GM04503 (cell line): ENCODE data around the gene GAREM1.

Source experiments
- DNase-seq: peaks from one replicate; pipeline ENCODE4 v3.0.0-alpha.2; 2012; ENCODE audit warnings: low read depth

Gene GAREM1

DNA sequence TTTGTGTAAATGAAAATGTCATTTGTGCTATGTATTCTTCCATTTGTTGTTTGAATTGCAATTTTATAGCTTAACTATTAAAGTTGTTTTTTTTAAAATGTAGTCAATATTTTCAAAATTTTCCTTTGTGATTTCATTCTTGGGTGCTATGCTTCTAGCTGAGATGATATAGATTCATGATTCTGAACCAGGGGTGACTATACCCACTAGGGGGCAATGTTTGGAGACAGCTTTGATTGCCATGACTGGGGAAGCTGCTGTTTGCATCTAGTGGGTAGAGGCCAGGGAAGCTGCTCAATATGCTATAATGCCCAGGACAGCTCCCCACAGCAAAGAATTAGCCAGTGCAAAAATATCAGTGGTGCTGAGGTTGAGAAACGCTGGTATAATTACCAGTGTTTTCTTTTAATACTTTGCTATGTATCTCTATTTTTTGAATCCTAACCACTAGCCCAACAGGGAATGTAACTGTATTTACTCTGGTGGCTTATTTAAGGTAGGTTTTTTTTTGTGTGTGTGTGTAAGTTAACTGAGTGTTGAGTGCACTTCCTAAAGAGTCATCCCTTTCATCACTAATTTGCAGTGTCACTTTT lies 181.1 kb downstream of the GAREM1 start:
- DNase-seq, result no peak

DNA sequence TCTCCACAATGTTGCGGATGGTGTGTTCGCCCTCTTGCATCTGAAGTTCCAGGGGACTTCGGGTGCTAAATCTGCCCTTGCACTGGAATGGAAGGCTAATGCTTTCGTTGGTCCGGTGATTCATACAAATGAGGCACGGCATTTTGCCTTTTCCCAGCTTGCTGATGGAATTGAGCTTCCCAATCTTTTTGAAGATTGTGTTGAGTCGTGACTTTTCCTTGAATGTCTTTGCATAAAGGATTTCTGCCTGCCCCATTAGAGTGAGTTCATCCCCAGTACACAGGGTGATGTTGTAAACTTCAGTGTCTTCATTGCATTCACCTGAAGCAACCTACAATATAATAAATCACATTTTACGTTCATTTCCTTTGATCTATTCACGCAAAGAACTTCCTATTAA lies 182.8 kb downstream of the GAREM1 start:
- DNase-seq, result no peak

DNA sequence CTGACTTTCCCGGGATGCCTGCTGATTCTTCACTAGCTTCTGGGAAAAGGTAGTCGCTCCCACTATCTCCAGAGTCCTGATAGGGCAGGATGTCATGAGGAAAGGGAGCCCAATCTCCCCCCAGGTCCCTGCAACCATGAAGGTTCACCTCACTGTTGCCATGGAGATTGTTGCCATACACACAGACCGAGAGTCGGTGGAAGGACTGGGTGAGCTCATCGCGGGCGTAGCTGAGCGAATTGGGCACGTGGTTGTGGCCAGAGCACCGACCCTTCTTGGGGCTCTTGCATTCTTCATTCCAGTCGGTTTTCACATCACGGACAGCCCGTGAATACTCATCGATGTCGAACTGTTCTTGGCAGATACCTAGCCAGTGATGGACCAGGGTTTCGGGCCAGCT lies 183.4 kb downstream of the GAREM1 start:
- DNase-seq, result no peak

DNA sequence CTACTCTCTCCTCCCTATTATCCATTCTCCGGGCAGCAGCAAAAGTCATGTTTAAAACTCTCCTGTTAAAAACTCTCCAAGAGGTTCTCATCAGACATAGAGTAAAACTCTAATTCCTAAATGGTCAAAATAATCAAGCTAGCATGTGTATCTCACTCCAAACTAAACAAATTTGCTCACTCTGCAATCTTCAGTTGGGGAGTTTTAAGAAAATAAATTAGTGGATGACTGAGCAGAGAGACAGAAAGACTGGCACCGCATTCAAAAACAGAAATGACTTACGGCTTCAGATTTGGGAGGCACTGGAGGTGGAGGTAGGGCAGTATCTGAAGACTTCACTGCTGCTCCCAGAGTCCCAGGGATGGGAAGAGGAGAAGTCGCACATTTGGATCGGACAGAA lies 183.9 kb downstream of the GAREM1 start:
- no peak for DNase-seq

DNA sequence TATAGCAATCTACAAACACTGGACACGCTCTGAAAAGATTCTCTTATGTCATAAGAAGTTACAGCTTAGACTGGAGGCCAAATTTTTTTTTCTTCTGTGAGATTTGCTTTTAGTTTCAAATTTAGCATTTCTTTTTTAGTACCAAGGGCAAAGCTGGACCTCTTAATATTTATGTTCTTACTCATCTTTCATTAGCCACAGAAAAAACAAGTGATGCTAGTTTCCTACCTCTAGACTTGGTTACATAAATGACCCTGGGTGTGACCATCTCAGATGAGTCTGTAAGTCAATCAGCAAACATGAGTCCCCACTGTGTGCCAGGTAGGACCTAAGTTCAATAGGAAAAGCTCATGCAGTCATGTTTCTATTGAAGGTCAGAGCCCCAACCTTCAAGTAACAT lies 186.4 kb downstream of the GAREM1 start:
- DNase-seq, result no peak

DNA sequence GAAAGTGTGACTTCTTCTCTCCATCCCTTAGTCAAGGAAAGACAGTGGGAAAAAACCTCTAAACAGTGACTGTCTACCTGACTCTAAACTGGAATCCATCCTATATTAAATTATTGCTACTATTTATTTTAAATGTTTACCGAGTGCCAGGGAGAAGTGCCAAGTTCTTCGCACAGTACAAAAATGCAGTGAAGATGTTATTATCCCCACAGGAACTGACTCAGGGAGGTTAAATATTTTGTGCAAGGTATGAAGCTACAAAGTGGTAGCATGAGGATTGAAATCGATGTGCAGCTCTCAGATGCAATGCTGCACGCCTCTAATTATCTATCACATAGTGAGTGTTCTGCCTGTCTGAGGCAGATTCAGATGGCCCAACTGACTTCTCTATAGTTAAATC lies 189.8 kb downstream of the GAREM1 start:
- no peak for DNase-seq

DNA sequence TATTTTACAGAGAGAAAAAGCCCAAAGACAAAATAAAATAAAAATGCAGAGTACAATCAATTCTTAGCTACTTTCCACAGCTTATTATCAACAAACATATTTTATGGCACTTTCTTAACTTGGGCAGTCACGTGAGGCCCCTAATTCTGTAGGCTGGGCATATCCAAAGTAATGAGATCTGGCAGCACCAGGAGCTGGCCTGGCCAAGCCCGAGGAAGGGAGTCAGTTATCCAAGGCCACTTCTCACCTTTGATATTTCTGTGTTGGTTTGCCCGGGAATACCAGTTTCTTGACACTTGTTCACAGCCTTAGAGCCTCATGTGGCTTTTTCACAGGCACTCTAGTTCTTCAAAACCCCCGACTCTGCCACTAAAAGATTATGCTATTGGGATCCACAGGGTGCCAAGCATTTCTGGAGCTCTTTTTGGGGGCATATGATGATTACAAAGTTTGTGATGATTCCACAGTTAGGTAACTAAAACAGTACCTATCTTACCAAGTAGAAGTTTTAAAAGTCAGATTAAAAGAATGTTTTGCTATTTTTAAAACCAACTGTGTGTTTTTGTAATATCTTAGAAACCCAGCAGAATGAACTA lies 190.4 kb downstream of the GAREM1 start:
- no peak for DNase-seq

DNA sequence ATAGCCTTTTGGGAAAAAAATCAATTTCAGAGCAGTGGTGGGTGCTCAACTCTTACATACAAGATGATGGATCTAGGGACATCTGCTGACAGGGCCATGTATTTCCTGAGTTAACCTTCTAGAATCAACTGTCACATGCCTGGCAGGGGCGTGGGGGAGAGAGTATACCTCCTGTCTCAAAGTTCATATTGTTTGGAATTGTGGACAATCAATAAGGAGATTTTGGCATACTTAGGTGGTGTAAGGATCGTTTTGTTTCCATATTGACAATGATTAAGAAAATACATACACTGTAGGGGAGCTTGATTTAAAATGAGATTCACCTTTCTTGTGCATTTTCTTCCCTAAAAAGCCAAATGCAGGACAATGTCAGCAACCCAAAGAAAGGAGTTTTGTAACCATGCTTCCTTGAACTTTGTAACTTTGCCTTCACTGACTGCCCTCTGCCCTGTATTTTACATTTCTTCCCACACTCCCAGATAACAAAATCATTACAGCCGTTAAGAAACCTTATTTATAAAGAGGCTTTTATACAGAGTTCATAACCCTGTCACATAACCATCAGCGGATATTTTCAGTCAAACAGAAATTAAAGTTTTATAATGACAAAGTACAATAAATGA lies 192.4 kb downstream of the GAREM1 start:
- no peak for DNase-seq

DNA sequence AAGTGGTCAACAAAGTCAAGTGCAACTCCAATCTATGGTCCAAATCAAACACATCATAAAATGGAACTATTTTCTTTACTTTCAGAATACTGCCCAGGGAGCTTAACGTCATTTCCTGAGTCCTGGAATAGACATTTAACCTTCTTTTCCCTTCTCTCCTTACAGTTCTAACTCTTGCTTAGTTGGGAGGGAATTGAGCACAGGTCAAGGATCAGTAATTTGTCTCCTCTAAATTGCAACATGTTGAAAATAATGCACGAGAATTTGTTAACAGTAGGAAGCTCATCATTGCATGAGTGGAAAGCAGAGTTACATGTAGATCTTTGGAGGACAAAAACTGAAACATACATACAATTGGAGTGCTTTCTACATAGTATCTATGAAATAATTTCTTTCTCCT lies 193.1 kb downstream of the GAREM1 start:
- DNase-seq, result no peak

DNA sequence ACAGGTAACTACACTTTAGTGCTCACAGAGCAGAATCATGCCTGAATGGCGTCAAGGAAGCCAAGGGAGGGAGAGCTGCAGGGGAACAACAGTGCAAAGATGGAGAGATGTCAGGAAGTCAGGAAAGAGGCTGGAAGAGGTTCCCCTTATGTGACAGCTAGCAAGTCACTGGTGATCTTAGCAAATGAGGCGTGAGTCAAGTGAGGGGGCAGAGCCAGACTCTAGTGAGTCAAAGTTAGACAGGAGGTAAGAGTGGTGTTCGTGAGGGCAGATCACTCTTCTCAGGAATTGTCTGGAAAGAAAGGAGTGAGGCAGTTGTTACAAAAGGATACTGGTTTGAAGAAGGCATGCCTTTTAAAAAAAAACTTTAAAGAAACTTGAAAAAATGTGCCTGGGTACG lies 193.8 kb downstream of the GAREM1 start:
- no peak for DNase-seq

DNA sequence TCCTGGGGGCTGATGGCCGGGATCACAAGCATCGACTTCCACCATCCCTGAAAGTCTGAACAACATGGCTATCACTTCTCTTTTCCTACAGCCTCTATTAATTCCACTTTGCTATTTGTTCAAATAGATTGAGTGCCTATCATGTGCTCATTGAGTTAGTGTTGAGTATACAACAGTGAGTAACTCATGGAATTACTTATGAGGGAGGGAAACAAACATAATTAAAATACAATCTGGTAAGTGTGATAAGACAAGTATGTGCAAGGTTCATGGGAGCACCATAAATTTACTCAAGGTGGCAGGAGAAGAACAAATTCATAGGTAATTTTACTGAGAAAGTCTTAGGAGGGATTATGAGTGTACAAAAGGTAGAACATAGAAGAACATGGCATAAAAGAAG lies 194.4 kb downstream of the GAREM1 start:
- DNase-seq, result no peak

DNA sequence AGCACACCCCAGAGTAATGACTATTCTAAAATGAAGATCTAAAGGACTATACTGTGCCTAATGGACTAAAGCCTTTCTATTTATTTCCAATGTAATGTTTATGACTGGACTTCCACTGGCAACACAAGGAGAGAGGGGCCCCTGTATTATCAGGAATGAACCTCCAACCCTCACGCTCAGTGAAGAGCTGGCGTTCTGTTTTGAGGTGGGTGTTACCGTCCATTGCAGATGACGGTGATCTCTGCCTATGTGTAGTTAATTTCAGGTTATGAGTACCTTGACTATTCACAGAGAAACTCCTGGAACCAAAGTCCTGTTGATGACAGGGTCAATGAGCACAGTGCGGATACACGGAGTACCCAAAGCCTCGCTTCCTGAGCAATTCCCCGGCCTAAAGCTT lies 195.5 kb downstream of the GAREM1 start:
- DNase-seq, result no peak

DNA sequence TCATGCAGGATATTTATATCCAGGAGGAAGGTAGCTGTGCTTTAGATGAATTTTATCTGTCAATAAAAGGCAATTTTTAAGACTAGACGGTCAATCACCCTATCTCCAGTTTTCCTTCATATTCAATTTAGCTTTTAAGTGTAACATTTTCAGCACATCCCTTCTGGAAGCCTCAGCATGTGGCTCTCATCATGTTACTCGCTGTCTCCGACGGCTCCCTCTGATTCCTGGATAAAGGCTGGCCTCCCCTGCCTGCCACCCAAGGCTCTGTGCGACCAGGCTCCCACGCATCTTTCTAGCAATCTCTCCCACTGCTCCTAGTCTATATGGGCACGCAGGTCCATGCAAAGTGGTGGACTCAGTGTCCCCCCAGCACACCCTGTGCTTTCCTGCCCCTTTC lies 196.4 kb downstream of the GAREM1 start:
- no peak for DNase-seq

DNA sequence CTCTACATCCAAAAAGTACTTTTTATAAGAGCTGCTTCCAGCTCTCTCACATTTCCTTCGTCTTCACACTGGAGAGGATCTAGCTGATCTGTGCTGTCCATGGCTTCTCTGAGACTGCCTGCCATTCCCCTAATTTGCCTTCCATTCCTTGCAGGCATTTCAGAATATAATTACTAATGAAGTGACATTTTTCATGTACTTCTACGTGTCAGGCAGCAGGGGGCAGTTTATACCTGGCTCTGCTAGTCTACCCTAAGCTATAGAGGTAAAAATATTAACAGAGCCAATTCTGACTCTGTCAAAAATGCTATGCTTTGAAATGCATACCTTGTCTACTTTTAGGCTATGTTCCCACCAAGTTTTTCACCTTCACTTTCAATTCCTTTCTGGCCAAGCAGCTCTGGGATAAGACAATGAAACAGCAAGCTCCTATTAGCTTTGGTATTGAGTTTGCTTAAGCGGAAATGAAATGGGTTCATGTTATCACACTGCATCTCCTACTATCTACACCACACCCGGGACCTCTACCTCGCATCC lies 198.9 kb downstream of the GAREM1 start:
- no peak for DNase-seq

DNA sequence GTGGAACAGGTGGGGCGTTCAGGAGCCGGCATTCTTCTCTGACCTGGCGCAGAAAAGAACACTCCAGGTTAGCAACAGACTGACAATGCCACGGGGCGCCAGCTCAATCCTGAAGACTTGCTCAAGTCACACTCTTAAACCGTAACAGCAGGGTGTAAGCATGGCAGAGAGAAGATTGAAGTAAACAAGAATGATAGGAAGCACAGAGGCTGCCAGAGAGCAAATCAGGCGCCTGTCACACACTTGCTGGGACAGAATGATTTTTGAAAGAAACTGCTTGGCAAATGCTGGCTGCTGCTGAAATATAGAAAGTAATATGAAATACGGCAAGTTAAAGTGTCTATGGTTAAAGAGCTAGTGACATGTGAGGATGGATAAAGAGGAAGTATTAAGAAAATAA lies 200.3 kb downstream of the GAREM1 start:
- no peak for DNase-seq

DNA sequence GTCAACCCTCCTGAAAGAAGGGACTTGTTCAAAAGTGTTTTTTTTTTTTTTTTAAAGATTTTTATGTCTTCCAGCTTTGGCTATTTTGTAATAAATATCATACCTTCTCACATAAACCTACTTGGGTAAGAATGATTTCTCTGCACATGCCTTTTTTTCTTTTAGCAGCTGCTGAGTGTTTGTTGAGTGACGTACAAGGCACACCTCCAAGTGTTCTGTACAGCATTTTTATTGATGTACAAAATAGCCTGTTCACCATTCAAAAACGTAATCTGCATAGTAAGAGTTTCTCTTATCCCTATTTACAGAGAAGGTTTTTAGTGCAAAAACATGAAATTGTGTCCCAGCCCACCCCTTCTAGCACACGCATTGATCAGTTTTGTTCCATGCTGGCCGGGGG lies 203.2 kb downstream of the GAREM1 start:
- DNase-seq, result no peak

DNA sequence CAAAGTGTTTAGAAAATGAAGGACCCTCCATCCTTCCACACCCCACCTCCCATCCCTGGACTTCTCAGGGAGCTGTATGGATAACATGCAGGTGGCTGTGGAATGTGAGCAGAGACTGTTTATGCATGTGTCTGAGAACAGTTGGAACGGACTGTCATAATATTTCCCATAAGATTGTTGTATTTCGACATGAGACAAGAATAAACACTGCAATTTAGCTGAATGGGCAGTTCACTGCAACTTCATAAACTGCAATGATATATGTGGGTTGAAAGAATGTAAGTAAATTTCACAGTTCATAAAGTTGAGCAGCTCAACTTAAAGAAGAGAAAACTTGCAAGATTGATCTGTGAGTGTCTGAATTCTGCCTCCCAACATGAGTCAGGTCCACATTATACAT lies 206.3 kb downstream of the GAREM1 start:
- DNase-seq, result no peak

DNA sequence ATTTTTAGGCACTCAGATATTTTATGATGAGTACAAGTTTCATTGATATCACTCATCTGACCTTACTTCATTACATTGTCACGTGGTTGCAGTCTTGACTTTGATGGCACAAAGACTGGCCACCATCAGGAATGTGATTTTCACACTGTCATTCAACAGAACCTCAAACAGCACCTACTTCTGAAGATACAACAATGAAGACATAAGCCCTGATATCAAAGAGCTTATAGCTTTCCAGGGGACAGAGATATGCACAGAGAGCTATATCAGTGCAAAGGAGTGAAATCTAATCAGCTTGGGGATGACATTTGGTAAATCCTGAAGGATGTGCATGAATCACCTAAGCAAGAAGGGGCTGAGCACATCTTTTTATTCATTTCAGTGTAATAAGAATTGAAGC lies 208.6 kb downstream of the GAREM1 start:
- DNase-seq, result no peak

DNA sequence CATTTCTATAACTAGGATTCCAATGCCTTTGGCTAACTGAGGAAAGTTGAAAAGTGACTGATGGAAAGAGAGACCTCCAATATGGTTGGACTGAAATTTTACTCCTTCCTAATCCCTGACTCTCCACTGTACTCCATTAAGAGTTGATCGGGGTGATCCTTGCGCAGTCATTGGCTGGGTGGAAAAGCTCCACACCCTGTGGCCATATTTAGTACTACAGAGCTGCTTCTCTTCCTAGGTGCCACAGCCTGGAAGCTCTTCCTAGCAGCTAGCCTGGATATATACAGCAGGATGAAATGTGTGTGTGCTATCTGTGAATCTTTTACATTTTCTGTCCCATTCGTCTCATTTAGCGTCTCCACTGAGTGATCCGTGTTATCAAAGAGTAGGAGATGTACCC lies 209.7 kb downstream of the GAREM1 start:
- DNase-seq, result no peak

DNA sequence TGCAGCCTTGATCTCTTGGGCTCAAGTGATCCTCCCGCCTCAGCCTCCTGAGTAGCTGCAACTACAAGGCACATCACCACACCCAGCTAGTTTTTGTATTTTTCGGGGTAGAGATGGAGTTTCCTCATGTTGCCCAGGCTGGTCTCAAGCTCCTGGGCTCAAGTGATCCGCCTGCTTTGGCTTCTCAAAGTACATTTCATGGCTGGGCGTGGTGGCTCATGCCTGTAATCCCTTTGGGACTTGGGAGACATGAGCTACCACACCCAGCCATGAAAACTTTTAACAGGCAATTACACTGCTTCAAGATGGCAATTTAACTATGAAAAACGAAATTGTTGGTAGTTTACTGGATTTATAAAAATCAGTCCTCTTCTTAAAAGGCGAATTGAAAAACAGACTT lies 211.1 kb downstream of the GAREM1 start:
- DNase-seq, result no peak

DNA sequence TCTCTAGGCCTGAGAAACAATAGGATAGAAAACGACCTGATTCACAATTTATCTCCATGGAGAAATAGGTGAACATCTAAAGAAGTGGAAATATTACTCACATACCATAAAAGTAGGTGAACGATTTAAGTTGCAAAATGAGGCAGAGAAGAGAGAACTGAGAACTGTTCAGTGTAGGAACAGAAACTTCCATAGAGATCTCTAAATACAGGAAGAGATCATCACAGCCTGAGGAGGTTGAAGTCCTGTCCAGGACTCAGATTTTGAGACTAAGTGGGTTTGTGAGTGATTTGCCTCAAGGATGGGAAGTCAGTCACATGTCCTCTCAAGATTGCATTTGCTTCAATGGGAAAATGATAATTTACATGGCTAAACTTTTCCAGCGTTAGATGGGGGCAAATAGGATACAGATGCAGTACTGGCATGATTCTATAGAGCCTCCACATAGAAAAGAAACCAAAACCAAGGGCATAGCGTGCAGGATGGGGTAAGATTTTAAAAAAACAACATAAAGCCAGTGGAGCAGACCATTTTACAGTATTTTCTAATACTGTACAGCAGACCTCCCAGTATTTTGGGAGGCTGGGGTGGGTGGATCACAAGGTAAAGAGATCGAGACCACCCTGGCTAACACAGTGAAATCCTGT lies 212.0 kb downstream of the GAREM1 start:
- no peak for DNase-seq

DNA sequence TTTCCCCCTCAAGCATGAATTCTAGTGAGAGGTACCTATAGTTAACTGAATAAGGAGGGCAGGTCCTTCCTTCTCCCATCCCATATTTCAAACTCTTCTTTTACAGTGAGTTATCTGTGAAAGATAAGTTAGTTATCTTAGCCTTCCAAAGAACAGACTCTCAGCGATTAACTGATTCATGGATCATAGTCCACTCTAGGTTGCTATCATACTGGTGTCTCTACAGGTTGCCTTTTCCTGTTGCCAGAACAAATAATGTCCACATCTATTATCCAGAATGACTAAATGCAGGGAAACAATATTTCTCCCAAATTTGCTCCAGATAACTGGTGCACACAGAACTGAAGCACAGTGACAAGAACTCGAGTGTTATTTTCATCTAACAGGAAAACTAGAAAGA lies 212.5 kb downstream of the GAREM1 start:
- DNase-seq, result no peak

DNA sequence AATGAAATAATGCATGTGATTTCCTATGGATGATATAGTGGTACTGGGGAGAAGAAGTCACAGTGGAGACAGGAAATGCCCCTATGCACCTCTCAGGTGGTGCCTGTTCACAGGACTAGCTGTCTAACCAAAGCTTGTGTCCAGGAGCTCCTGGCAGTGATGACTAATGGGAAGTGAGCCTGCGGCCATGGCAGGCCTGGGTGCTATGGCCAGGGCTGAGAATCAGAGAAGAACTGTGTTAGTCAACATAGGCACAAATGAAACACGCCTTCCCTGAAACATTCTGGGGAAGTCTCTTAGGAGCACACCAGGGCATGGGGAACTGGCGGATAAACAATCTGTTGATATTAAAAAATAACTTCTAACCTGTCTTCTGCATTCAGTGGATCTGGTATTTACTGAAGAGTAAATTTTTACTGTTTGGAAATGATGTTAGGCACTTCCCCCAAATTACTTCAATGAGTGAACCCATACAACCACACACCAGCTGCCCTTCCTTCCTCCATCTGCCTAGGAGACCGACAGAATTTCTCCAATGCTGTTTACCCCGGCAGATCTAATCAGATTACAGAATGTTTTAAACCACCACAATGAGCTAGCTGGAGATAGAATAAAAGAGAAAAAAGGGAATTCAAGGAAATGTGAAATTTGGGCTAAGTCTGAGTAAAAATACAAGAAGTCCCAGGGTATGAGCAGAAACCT lies 213.4 kb downstream of the GAREM1 start:
- DNase-seq, result no peak
